Neural cell (in vitro differentiated cells): ENCODE measurements around the gene SOCS2.

Source experiments
- EP300 ChIP-seq: fragments of 450-650 bp; conservative IDR thresholded peaks from 2 replicates; pipeline ENCODE4 v1.6.1; 2014; ENCODE audit warnings: antibody characterized with exemption, mild to moderate bottlenecking, moderate library complexity; ENCODE audit not compliant: poor library complexity, severe bottlenecking
- EZH2 ChIP-seq: fragments of 200-600, 300-800 bp; shearing (Covaris generic), sonication (generic); IDR thresholded peaks from 2 replicates; pipeline ENCODE4 v1.6.1; 2014; ENCODE audit warnings: antibody characterized with exemption, low read length, borderline replicate concordance, mild to moderate bottlenecking; ENCODE audit not compliant: insufficient read depth, poor library complexity, severe bottlenecking
- POLR2AphosphoS5 ChIP-seq: IDR thresholded peaks from 2 replicates; pipeline ENCODE4 v1.6.1; 2012
- RAD21 ChIP-seq: fragments of 450-650 bp; conservative IDR thresholded peaks from 2 replicates; pipeline ENCODE4 v1.6.1; 2014; ENCODE audit warnings: antibody characterized with exemption, mild to moderate bottlenecking, moderate library complexity
- SMC3 ChIP-seq: fragments of 450-650 bp; conservative IDR thresholded peaks from 2 replicates; pipeline ENCODE4 v1.6.1; 2014; ENCODE audit warnings: antibody characterized with exemption, mild to moderate bottlenecking, moderate library complexity; ENCODE audit not compliant: poor library complexity
- TAF1 ChIP-seq: IDR thresholded peaks from 2 replicates; pipeline ENCODE4 v1.6.1; 2012; ENCODE audit warnings: low read depth
- TF ChIP-seq, protein P1 (sequence below): fragments of 450-650 bp; IDR thresholded peaks from 2 replicates; pipeline ENCODE4 v1.5.1; 2014; ENCODE audit warnings: antibody characterized with exemption, mild to moderate bottlenecking, moderate library complexity; ENCODE audit not compliant: poor library complexity, severe bottlenecking
- TF ChIP-seq, protein P2 (sequence below): IDR thresholded peaks from 2 replicates; pipeline ENCODE4 v1.6.1; 2012; ENCODE audit warnings: borderline replicate concordance

DNA sequence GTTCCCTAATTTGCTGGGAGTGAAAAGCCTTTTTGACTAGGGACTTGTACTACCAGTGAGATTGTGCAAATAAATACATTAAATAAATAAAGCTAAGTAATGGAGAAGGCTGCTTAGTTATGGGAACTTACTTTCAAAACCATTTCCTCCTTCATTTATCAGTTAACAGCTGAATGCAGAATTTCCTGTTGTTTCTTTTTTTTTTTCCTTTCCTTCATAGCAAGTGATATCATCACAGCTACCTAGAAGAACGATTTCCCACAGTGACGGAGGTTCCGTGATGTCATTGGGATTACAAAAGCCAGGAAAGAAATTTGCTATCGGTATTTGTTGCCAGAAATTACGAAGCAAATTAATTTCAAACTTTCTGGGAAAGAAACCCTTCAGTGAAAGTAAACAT is 42.1 kb upstream of the SOCS2 start:
- no peak for TF ChIP-seq POLR2AphosphoS5
- no peak for TF ChIP-seq EZH2
- TF ChIP-seq, protein P1, sequence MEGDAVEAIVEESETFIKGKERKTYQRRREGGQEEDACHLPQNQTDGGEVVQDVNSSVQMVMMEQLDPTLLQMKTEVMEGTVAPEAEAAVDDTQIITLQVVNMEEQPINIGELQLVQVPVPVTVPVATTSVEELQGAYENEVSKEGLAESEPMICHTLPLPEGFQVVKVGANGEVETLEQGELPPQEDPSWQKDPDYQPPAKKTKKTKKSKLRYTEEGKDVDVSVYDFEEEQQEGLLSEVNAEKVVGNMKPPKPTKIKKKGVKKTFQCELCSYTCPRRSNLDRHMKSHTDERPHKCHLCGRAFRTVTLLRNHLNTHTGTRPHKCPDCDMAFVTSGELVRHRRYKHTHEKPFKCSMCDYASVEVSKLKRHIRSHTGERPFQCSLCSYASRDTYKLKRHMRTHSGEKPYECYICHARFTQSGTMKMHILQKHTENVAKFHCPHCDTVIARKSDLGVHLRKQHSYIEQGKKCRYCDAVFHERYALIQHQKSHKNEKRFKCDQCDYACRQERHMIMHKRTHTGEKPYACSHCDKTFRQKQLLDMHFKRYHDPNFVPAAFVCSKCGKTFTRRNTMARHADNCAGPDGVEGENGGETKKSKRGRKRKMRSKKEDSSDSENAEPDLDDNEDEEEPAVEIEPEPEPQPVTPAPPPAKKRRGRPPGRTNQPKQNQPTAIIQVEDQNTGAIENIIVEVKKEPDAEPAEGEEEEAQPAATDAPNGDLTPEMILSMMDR: no peak
- no peak for TF ChIP-seq EP300
- TF ChIP-seq RAD21: no peak
- TF ChIP-seq TAF1: no peak
- TF ChIP-seq SMC3: no peak
- TF ChIP-seq, protein P2, sequence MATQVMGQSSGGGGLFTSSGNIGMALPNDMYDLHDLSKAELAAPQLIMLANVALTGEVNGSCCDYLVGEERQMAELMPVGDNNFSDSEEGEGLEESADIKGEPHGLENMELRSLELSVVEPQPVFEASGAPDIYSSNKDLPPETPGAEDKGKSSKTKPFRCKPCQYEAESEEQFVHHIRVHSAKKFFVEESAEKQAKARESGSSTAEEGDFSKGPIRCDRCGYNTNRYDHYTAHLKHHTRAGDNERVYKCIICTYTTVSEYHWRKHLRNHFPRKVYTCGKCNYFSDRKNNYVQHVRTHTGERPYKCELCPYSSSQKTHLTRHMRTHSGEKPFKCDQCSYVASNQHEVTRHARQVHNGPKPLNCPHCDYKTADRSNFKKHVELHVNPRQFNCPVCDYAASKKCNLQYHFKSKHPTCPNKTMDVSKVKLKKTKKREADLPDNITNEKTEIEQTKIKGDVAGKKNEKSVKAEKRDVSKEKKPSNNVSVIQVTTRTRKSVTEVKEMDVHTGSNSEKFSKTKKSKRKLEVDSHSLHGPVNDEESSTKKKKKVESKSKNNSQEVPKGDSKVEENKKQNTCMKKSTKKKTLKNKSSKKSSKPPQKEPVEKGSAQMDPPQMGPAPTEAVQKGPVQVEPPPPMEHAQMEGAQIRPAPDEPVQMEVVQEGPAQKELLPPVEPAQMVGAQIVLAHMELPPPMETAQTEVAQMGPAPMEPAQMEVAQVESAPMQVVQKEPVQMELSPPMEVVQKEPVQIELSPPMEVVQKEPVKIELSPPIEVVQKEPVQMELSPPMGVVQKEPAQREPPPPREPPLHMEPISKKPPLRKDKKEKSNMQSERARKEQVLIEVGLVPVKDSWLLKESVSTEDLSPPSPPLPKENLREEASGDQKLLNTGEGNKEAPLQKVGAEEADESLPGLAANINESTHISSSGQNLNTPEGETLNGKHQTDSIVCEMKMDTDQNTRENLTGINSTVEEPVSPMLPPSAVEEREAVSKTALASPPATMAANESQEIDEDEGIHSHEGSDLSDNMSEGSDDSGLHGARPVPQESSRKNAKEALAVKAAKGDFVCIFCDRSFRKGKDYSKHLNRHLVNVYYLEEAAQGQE: no peak
